PFSK-1 (cell line): ENCODE measurements around the gene CRYGA. TPM values are rescaled to one million over a fixed set of nuclear protein-coding genes. Genes with fewer than 3 reads are reported as not detected.

Experiments
- FOXP2 ChIP-seq: optimal IDR thresholded peaks from 2 replicates; pipeline ENCODE3; 2011; ENCODE audit warnings: borderline replicate concordance, control low read depth, inconsistent platforms; ENCODE audit not compliant: insufficient read depth; ENCODE audit errors: extremely low read length, extremely low read depth
- POLR2AphosphoS5 ChIP-seq: IDR thresholded peaks from 2 replicates; pipeline ENCODE4 v1.6.1; 2012; ENCODE audit warnings: low read depth, mild to moderate bottlenecking, control low read depth, low read length, moderate library complexity
- REST ChIP-seq, 2 experiments: IDR thresholded peaks; 2 replicates each; pipeline versions ENCODE4 v1.6.1 to v1.8.0; 2011 to 2012; ENCODE audit warnings: low read depth in 2 of 2, low read length in 2 of 2, control low read depth in 1 of 2, inconsistent platforms in 1 of 2, mild to moderate bottlenecking in 1 of 2, moderate library complexity in 1 of 2; ENCODE audit not compliant: insufficient read depth in 1 of 2
- SIN3A ChIP-seq: IDR thresholded peaks from 2 replicates; pipeline ENCODE4 v1.6.1; 2012; ENCODE audit warnings: mild to moderate bottlenecking, low read length, moderate library complexity, borderline replicate concordance; ENCODE audit not compliant: insufficient read depth
- TAF1 ChIP-seq: IDR thresholded peaks from 2 replicates; pipeline ENCODE4 v1.6.1; 2012; ENCODE audit warnings: low read length, control low read depth, borderline replicate concordance; ENCODE audit not compliant: insufficient read depth
- polyA plus RNA-seq: library from polyadenylated mRNA; unstranded; fragments of >200 nt; gene quantifications from one replicate; pipeline ENCODE4 v1.2.1, GENCODE V29; 2012; ENCODE audit warnings: low read depth, missing spikeins; ENCODE audit not compliant: insufficient read length

Gene CRYGA
- polyA plus RNA-seq: not detected

- no peak for TF ChIP-seq FOXP2
- no peak for TF ChIP-seq SIN3A
- TF ChIP-seq REST (IDR thresholded peaks at IDR 0.05; ENCODE audit: insufficient read depth in 1 of 2, low read depth in 2 of 2, low read length in 2 of 2): no peak
- no peak for TF ChIP-seq POLR2AphosphoS5
- TF ChIP-seq TAF1: no peak
Observed at GRCh38 chr2:208163489-208163888, at the start of gene CRYGA. Gene CRYGA, minus strand, starts transcription at chr2:208163589. Its CDS starts 33 bp downstream, at chr2:208163556.

- TF ChIP-seq TAF1 (no peak), REST (IDR thresholded peaks at IDR 0.05; ENCODE audit: insufficient read depth in 1 of 2, low read depth in 2 of 2, low read length in 2 of 2) (no peak), SIN3A (no peak), FOXP2 (no peak), POLR2AphosphoS5 (no peak)
Observed at GRCh38 chr2:208210688-208211451, 47.5 kb upstream of the CRYGA start.

- TF ChIP-seq SIN3A: no peak
Observed at GRCh38 chr2:208208335-208209085, 45.1 kb upstream of the CRYGA start.

DNA sequence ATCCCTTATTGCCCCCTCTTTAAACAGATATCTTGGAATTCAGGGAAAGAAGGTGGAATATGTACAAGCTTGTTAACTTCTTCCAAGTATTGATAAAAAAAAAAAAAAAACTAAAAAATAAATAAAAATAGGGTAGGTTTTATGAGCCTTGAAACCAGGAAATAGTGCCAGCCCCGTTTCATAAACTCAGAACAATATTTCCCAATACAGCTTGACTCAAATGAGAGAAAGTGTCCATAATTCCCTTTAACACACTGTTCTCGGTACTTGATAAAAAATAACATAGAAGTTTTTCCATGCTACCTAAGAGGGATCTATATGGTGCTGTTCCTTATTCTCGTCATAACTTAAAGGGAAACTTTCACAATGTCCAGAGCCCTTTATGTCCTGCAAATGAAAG, 44.4 kb upstream of the CRYGA start:
- TF ChIP-seq SIN3A: no peak

DNA sequence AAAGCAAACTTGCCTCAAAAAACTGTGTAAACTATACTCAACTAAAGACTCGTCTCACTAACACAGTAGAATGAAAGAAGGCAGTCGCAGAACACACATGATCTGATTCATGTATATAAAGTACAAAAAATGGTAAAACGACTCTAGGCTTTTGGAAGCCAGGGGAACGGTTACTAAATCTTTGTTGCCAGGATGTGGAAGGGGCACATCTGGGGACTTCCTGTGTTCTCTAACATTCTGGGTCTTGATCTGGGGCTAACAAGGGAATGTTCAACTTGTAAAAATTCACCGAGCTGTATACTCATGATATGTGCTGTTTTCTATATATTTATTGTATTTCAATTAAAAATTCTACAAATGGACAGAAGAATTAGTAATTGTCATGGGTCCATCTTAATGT, 40.8 kb upstream of the CRYGA start:
- TF ChIP-seq POLR2AphosphoS5: no peak

DNA sequence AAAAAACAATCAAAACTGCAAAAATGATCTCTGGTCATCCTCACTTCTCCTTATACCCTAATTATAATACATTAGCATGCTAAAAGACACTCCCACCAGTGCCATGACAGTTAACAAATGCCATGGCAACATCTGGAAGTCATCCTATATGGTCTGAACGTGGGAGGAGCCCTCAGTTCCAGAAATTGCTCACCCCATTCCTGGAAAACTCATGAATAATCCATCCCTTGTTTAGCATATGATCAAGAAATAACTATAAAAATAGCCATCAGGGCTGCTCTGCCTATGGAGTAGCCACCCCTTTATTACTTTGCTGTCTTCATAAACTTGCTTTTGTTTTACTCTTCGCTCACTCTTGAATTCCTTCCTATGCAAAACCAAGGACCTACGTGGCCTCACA, 32.1 kb upstream of the CRYGA start:
- TF ChIP-seq POLR2AphosphoS5 (no peak), SIN3A (no peak), REST (IDR thresholded peaks at IDR 0.05; ENCODE audit: insufficient read depth in 1 of 2, low read depth in 2 of 2, low read length in 2 of 2) (no peak), TAF1 (no peak)
